HG03457 (cell line): Measurements from ENCODE around the gene CDC42EP3.
A peak's percentile ranks its signal among the peaks of the same experiment; 100 is the strongest.

Experiments
- ATAC-seq: cut with Tn5 transposase; IDR thresholded peaks from one replicate; pipeline ENCODE4 v1.9.1; 2021; ENCODE audit warnings: moderate number of reproducible peaks; ENCODE audit not compliant: unreplicated experiment

Gene CDC42EP3

DNA sequence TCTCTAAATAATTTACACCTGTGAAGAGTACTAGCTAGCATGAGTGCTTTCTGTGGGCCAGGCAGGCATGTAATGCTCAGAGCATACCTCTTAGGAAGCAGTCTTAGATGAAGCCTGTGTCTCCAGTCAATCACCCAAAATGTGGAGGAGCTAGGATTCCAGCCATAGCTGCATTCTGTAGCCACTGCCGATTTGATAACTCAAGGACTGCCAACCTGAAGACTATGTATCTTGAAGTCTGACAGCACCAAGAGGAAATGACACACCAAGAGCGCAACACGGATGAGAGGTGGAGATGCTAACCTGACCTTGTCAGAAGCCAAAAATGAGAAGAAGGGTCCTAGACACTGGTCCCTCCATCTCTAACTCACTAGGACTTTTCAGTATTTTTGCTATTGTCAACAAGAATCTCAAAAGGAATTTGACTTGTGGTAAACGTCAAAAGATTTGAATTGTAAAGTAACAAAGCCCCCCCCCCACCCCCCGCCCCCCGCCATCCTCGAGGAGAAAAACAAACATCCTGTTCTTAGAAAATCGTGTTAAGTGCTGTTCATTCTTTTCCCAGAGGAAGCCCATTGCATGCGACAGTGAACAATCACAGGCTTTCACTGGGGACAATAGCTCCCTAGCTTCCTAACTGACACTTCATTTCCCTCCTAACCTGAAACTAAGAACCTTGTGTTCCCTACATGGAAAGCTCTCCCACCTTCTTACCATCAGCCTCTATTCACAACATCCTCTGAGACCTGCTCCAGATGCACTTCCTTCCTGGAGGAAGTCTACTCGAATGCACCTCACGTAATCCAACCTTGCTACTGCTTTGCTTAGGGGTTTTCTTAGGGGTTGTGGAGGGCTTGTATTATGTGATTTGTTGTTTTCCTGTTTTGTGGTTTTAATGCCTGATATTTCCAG, 14.7 kb downstream of the CDC42EP3 start:
- no peak for ATAC-seq

DNA sequence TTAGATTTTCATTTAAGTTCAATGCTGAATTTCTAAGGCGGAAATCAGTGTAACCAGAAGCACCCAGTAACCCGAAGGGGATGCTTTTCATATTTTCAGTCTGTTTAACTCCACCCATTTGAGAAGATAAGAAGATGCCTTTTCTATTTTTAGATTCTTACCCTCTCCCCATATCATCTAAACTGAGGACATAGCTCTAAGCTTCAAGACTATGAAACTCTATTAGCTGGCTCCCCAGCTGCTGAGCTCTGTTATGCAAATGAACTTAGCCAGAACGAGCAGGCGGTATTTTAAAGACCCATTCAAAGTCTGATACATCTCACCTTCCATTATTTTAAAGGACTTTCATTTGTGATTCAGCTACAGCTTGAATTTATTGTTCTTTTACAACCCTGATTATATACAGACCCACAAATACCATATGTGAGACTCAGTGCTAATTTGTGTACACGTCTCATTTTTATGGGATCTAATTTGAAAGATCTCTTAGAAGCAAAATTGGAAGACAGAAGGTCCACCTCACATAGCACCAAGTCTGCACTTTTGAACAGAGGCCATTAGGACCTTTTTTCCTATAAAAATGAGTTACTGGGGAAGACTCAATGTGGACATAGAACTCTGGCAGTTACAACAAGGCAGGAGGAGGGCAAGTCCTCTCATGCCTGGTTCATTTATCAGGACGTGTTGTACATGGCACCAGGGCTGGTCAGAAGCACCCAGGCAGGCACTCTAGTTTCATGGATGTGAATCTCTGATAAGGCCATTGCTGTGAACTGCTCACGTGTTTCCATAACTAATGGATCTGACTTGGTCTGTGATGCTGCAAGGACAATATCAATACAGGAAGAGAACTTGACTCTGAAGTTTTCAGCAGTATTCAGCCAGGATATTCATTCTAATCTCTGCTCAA, 16.3 kb downstream of the CDC42EP3 start:
- ATAC-seq = peak; percentile 80

DNA sequence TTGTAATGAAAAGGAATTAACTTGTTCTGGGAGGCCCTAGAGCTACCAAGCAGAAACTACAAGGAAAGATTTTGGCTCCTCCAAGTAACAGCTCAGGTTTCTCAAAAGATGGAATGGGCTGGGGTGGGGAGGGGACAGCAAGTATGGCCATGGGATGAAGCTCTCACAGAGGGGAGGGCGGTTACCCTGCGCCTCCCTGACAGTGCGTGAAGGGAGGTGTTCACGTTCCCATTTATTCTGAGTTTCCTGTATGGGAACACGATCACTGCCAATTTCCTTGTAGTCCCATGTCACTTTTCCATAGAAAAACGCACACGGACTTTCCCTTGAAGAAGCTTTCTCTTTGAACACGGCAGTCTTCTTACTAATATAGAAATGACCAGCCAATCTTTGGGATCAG, 17.0 kb downstream of the CDC42EP3 start:
- no peak for ATAC-seq

DNA sequence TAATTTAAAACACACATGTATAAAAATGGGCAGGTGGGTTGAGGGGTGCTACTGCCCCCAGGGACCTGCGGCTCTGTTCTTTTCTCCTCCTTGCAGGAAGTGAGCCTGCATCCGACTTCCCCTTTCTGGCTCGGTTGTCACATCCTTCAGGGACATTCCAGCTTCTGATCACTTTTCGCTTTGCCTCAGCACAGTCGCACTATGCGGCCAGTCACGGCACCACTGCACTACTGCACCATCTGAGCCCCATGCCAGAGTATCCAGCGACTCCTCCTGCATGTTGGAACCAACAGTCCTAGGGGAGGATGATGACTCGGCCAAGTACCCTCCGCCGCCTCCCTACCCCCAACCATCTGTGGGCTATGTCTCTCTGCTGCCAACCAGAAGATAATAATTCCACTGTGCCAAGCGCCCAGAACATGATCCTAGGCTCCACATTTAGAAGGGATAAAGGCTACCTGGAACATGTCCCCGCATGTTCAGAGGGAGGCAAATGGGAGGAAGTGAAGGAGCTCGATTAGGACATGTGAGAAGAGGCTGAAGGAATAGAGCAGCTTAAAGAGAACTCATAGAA, 17.6 kb downstream of the CDC42EP3 start:
- peak; percentile 41 for ATAC-seq

DNA sequence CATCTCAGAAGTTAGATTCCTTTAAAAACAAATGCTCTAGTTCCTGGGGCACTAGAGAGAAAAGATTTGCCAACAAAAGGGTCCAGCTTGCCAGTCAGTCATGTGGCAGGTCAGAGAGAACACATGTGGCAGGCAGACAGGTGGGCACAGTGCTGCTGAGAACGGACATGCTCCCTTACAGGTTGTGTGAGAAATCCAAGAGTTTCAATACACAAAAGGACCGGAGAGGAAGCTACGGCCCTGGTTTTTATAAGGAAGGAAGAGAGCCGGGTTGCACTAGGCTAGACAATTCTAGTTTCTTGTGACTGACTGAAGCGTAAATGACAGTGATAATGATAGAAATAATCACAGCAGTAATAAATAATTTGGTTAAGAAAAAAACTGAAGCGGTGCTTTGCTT, 18.3 kb downstream of the CDC42EP3 start:
- ATAC-seq = no peak

DNA sequence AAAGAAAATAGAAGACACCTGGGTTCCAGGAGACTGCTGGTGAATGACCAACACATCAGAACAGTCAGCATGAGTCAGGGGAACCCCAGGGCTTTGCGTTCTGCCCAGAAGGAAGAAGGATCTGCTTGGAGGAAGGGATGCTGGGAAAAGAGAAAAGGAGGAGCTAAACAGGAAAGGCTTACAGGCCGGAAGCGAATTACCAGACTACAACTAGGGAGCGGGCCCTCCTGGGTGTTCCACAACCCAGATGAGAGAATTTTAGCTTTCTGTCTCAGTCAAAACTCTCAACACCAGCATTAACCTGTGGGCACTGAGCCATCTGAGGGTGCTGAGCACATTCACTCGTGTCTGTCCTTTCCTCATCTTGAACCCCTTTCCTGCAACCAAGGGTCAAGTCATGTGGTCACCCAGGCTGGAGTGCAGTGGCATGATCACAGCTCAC, 19.2 kb downstream of the CDC42EP3 start:
- ATAC-seq = no peak

DNA sequence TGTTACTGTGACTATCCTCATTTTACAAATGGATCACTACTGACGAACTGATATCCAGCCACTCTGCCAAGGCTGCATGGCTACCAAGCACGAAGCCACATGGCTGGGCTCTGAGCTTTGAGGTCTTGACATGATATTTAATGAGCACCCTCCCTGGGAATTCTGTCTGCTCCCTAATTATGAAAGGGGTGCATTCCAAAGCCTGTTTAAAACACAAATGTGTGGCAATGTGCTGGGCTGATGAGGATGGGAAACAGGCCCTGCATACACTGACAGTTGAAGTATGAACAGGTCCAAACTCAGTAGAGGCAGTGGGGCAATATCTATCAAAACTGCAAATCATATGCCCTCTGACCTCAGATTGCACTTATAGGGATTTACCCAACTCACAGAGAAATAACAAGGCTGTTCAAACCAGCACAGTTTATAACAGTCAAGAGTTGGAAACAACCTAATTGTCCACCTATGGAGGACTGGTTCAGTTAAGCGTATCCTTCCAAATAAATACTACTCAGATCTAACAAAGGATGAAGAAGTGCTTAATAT, 20.8 kb downstream of the CDC42EP3 start:
- ATAC-seq = no peak

DNA sequence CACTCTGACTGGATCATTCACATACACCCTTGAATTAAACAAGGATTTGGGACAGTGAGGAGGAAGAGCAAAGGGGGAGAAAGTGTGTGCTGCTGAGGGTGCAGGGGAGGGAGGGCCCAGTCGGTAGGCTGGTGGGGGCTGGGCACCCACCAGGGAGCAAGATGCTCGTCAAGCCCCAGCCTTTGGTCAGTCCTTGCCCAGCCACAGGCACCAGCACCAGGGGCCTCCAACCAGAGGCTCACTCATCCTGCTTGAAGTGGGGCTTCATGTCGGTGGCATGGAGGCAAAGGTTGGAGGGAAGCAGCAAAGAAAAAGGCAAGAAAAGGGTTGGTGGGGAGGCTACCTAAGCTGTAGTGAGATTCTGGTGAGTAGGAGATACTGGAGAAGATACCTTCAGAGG, 21.9 kb downstream of the CDC42EP3 start:
- no peak for ATAC-seq

DNA sequence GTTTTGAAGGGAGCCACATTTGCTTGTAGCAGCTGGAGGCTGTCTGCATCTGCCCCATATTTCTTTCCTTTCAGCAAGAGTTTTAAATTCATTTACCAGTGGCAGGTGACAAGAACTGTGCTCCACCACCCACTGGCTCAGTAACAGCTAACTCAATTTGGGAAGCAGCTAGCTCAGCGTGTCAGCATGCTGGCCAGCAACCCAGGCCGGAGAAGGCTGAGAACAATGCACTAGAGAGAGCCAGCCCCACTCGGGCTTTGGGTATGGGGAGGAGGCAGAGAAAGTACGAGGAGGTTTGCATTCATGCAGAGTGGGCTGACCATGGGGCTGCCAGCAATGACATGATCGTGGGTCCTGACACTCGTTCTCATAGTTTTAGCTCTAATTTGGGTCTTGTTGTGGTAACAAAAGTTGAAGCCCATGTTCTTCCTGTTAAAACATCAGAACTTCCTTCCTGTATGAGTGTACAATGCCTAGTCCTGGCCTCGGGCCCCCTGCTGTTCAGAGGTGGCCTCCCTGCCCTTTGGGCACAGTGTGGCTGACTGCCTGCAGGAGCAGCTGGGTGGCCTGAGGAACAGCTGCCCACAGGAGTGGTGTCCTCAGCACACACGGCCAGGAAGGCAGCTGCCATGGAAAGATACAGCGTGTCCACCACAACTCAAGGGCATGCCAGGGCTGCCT, 23.0 kb downstream of the CDC42EP3 start:
- ATAC-seq = no peak

DNA sequence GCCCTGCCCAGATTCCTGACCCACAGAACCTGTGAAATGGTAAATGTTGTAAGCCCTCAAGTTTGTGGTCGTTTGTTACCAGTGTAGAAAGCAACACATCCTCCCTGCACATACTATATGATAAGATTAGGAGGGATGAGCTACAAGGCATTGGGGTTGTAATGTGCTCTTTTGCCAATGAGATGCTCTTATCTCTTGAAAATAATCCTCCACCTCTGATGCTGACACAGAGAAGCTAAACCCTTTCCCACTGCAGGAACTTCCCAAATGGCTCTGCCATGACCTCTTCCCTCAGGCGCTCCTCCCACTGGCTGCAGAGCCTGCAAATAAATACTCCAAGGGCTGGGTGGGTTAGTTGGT, 23.5 kb downstream of the CDC42EP3 start:
- no peak for ATAC-seq

DNA sequence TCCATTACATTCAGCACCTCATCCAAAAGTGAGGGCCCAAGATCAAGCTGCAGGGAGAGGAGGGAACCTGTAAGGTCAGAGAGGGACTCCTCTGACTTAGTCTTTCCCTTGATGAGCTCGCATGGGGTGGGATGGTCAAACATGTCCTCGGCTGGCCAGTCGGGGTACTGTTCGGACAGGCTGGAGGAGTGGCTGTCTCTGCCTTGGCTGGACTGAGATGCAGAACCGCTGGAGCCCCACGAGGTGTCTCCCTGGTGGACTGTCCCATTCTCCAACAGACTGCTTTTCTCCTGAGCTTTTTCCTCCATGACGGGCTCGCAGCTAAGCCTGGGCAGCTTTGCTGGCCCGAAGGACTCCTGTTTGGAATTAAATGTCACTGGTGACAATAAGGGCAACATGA, 25.6 kb downstream of the CDC42EP3 start:
- no peak for ATAC-seq

DNA sequence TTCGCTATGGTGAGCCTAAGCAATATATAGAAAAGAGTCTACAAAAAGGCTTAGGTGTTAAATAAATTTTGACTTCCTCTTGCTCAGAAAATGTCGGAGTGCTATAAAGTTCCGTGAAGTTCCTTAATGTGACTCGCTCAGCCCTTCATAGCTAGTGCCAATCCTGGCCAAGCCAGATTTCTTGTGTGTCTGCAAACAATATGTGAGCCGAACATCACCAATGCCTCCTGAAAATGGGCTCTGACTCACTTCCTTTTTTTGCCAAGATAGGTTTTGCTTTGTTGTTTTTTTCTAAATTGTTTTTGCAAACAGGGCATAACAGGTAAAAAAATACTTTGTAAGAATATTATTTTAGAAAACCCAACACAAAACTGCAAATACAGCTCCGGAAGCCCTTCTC, 26.1 kb downstream of the CDC42EP3 start:
- no peak for ATAC-seq

DNA sequence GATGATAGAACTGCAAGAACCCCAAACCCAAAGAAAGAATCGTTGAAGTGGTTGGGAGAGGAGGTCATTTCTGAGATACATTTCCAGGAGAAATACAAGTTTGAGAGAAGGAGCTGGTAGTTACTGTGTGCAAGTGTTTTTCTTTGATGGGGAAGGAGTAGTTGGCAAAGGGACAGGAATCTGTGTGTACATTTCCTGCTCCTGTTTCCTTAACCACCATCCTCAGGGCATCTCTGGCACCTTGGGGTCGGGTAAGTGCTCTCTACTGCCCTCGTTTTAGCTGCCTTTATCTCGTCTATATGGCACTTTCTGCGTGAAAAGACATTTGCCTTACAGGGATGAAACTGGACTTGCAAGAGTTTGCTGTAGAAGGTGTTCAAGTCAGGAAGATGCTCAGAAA, 27.3 kb downstream of the CDC42EP3 start:
- no peak for ATAC-seq

DNA sequence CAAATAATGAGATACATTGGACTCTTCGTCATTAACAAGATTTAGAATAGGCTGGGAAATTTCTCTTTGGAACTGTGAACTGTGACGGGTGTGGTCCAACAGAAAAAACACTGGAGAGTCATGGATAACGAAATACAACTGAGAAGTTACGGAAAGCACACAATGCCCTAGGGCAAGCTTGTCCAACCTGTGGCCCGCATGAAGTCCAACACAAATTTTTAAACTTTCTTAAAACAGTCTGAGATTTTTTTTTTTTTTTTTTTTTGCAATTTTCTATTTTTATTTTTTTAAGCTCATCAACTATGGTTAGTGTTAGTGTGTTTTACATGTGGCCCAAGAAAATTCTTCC, 27.7 kb downstream of the CDC42EP3 start:
- ATAC-seq = no peak

DNA sequence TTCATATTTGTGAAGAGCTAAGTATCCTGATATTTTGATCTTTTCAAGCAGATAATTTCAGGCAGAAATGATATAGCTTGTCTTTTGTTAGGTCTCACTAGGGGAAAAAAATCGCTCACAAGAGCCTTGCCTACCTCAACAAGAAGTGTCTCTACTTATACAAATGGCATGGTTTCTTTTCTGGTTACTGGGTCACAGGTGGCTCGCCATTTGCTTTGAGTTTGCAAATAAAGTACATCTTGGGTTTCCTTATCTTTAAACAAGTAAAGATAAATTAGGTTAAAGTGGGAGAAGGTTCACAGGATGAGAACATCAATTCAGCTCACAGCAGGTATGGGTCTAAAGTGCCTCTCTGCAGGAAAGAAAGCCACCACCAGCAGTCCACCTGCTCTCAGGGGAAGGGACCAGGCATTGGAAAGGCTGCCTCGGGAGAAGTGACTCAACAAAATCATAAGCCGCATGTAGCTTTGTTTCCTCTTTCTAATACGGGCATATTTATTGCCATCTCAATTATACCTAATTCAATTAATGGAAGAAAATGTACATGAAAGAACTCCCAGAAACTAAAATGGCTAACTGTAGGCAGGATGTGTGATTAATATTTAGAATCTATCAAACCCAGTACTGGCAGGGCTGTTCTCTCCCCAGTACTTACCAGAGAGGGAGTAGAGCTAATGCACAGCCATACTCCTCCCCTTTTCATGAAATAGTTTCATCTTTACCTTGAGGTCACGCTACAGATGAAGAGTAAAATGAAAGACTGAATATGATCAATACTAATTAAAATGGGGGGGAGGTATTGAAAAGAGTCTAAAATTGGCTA, 28.3 kb downstream of the CDC42EP3 start:
- ATAC-seq = no peak

DNA sequence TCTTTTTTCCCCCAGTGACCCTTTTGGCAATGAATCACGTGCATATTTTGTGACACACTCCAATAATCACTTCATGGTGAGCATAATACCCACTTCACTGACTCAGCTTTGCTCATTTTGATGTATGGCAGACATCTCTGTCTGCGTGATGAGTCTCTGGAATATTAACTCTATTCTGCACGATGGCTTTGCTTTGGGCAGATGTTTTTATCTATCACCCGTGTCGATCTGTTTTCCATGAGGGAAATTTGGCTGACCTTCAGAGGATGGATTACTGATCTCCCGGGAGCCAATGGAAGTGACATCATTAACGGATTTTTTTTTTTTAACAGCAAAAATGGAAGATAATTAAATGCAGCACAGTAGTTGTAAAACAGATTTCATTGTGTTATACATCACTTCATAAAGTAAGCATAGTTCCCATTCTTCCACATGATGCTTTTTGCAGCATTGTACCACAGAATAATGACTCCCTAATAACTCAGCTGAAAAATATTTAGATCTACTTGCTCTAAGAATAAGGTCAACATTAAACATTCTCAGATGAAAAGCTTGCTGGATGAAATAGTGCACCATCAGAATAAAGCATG, 29.8 kb downstream of the CDC42EP3 start:
- no peak for ATAC-seq

DNA sequence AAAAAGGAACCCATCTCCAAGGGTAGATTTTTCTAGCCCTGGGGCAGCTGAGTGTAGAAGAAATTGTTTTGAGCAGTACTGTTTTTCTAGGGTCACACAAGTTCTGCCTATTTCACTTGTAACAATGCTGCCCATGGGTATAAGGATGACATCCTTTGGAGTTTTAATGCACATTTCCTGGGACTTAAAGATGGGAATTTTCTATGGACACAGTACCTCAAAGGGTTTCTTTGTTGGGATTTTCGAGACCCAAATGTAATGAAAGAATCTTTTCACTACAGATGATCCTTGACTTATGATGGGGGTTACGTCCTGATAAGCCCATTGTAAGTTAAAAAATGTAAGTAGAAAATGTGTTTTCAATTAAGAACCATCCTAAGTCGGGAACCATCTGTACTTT, 31.8 kb downstream of the CDC42EP3 start:
- no peak for ATAC-seq

DNA sequence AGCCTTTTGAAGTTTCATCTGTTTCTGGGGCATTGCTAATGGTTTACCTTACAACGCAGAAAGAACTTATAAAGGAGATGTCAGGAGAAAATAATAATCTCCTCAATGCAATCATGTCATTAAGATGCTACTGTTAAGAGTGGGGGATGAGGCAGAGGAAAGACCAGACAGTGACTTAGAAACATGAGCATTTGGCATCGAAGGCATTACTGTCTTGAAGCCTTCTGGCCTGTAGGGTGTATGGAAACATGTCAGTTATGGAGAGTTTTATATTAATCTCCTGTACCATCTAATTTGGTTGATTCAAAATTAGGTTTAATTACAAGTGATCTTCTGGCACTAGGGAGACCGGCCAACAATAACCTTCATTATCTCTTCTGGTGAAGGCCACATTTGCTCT, 32.5 kb downstream of the CDC42EP3 start:
- no peak for ATAC-seq

DNA sequence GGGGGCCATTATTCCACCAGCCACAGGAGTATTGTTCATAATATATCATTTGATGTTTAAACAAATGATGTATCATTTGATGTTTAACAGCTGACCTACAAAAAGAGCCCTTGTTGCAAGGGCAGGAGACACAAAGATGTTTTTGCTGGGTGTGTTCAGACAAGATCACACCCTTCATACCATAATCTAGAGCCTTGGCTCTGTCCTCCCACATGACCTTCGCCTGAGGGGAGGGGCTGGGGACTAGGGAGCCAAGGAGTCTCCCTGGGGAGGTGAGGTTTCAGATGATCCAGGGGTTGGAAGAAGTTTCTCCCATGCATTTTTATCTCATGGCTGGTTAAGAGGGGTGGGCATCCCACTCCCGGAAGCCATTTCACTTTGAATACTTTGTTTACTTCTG, 33.5 kb downstream of the CDC42EP3 start:
- ATAC-seq = no peak
